DND-41 (cell line): Measurements from ENCODE around the gene A1BG.

Experiments
- ATAC-seq: fragments of 200-7000 bp; cut with Tn5 transposase; 3 replicates; pipeline ENCODE4 v1.9.1; 2021; ENCODE audit warnings: low read depth; ENCODE audit not compliant: insufficient read depth
- DNase-seq: peaks from one replicate; pipeline ENCODE4 v3.0.0-alpha.2; 2020
- H2AFZ ChIP-seq: 2 replicates; pipeline ENCODE4 v1.6.0; 2012; ENCODE audit warnings: low read depth, low read length
- H3K27ac ChIP-seq: 2 replicates; pipeline ENCODE4 v1.5.1; 2012; ENCODE audit warnings: low read length, inconsistent platforms
- H3K27me3 ChIP-seq: fragments of 200-600 bp; sonication (generic); 2 replicates; pipeline ENCODE4 v1.6.0; 2012; ENCODE audit warnings: low read length, mild to moderate bottlenecking, inconsistent platforms; ENCODE audit not compliant: insufficient read depth, poor library complexity
- H3K36me3 ChIP-seq: 2 replicates; pipeline ENCODE4 v1.5.1; 2012; ENCODE audit warnings: low read length, inconsistent platforms; ENCODE audit not compliant: insufficient read depth
- H3K4me1 ChIP-seq: 2 replicates; pipeline ENCODE4 v1.5.1; 2012; ENCODE audit warnings: mild to moderate bottlenecking, low read length; ENCODE audit not compliant: insufficient read depth
- H3K4me2 ChIP-seq: 2 replicates; pipeline ENCODE4 v1.6.0; 2012; ENCODE audit warnings: mild to moderate bottlenecking, moderate library complexity, low read length, inconsistent platforms; ENCODE audit not compliant: insufficient read depth
- H3K4me3 ChIP-seq, 2 experiments: fragments of 200-600 bp in 1 of 2; shearing (Covaris generic) in 1 of 2; 2 replicates each; pipeline ENCODE4 v1.5.1; 2012 to 2016; ENCODE audit warnings: inconsistent platforms in 2 of 2, low read length in 2 of 2, mild to moderate bottlenecking in 2 of 2, low read depth in 1 of 2, moderate library complexity in 1 of 2
- H3K79me2 ChIP-seq: 2 replicates; pipeline ENCODE4 v1.6.0; 2012; ENCODE audit warnings: low read length, inconsistent platforms; ENCODE audit not compliant: insufficient read depth
- H3K9ac ChIP-seq: 2 replicates; pipeline ENCODE4 v1.6.0; 2012; ENCODE audit warnings: low read depth, mild to moderate bottlenecking, inconsistent platforms, low read length, moderate library complexity
- H3K9me3 ChIP-seq: 2 replicates; pipeline ENCODE4 v1.5.1; 2012; ENCODE audit warnings: low read length, moderate library complexity, mild to moderate bottlenecking, inconsistent platforms; ENCODE audit not compliant: insufficient read depth, severe bottlenecking
- H4K20me1 ChIP-seq: 2 replicates; pipeline ENCODE4 v1.6.0; 2012; ENCODE audit warnings: low read length; ENCODE audit not compliant: insufficient read depth
- CTCF ChIP-seq: IDR thresholded peaks from 2 replicates; pipeline ENCODE4 v1.5.1; 2012; ENCODE audit warnings: borderline replicate concordance, low read length, moderate library complexity, mild to moderate bottlenecking; ENCODE audit not compliant: poor library complexity, severe bottlenecking; ENCODE audit errors: extremely low read depth
- EZH2 ChIP-seq: IDR thresholded peaks from 3 replicates; pipeline ENCODE4 v1.6.1; 2012; ENCODE audit warnings: borderline replicate concordance, low read depth, mild to moderate bottlenecking, moderate library complexity, low read length, inconsistent platforms; ENCODE audit not compliant: severe bottlenecking

A1BG gene

GRCh38 chr19:58400316-58400915 is 47.1 kb upstream of the A1BG start:
- peaks cover 3% of the 10 kb centered on the region; the same call in 1 of the 2 replicates for H3K79me2 ChIP-seq
- peak overlapping the region; percentile 77 for H3K4me2 ChIP-seq
- H3K9ac ChIP-seq: peak overlapping the region; percentile 52
- H3K36me3 ChIP-seq: peaks cover 5% of the 10 kb centered on the region
- H3K27me3 ChIP-seq: no peaks in the 10 kb centered on the region
- no peaks in the 10 kb centered on the region for H3K9me3 ChIP-seq
- peak overlapping the region; percentile 66 for H3K27ac ChIP-seq
- DNase-seq (no peak), ATAC-seq (no peak)
- H4K20me1 ChIP-seq: peaks cover 2% of the 10 kb centered on the region; the same call in 1 of the 2 replicates
- H3K4me3 ChIP-seq: peak overlapping the region in 1 of 2 experiments; percentile 55; a peak in 2 of 4 replicates
- H2AFZ ChIP-seq: peak overlapping the region; percentile 80
- peaks cover 22% of the 10 kb centered on the region for H3K4me1 ChIP-seq
- TF ChIP-seq EZH2 (no peak), CTCF (no peak)

GRCh38 chr19:58399903-58400302 is 46.6 kb upstream of the A1BG start:
- Histone ChIP-seq H2AFZ (no peak overlapping the region), H3K4me2 (peak overlapping the region; percentile 77), H3K4me3 (0 out of 4 replicates have a peak overlapping the region, but pooled peaks of 1 of the 2 experiments have one; percentile 55), H3K9me3 (no peaks in the 10 kb centered on the region), H3K27me3 (no peaks in the 10 kb centered on the region), H3K27ac (no peak overlapping the region), H3K9ac (peak overlapping the region; percentile 52; the same call in 1 of the 2 replicates), H3K36me3 (peaks cover 10% of the 10 kb centered on the region), H4K20me1 (peaks cover 7% of the 10 kb centered on the region), H3K4me1 (peaks cover 22% of the 10 kb centered on the region), H3K79me2 (peaks cover 3% of the 10 kb centered on the region; the same call in 1 of the 2 replicates)
- DNase-seq (no peak), ATAC-seq (no peak)
- TF ChIP-seq EZH2: no peak
- TF ChIP-seq CTCF: no peak

GRCh38 chr19:58398545-58398944 is 45.3 kb upstream of the A1BG start:
- Histone ChIP-seq H3K9me3 (no peaks in the 10 kb centered on the region), H3K27ac (no peak overlapping the region), H3K4me3 (no peak overlapping the region), H2AFZ (no peak overlapping the region), H3K27me3 (no peaks in the 10 kb centered on the region), H3K4me1 (peaks cover 22% of the 10 kb centered on the region), H4K20me1 (peaks cover 20% of the 10 kb centered on the region), H3K4me2 (no peak overlapping the region), H3K36me3 (peaks cover 24% of the 10 kb centered on the region), H3K9ac (no peak overlapping the region), H3K79me2 (peaks cover 3% of the 10 kb centered on the region; the same call in 1 of the 2 replicates)
- ATAC-seq (no peak), DNase-seq (no peak)
- TF ChIP-seq CTCF (no peak), EZH2 (no peak)
